GM12872 (cell line): ENCODE measurements around the gene PTPRD.

Experiments used
- TF ChIP-seq, protein P1 (sequence below): IDR thresholded peaks from 3 replicates; pipeline ENCODE4 v1.5.1; 2011; ENCODE audit warnings: low read depth, mild to moderate bottlenecking, low read length, moderate library complexity; ENCODE audit not compliant: insufficient read depth

The PTPRD gene

DNA sequence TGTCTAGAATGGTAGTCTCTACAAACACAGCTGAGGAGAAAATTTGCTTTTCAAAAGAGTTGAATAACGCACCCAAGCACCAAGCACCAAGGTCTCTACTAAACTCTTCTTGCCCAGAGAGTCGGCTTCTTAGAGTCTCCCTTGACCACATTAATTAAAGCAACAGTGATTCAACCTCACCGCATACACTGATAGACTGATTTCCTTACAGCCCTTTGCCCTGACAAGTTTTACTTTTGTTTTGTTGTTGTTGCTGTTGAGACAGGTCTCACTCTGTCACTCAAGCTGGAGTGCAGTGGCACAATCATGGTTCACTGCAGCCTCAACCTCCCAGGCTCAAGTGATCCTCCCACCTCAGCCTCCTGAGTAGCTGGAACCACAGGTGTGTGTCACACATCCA lies 1777.5 kb downstream of the PTPRD start:
- TF ChIP-seq, protein P1, sequence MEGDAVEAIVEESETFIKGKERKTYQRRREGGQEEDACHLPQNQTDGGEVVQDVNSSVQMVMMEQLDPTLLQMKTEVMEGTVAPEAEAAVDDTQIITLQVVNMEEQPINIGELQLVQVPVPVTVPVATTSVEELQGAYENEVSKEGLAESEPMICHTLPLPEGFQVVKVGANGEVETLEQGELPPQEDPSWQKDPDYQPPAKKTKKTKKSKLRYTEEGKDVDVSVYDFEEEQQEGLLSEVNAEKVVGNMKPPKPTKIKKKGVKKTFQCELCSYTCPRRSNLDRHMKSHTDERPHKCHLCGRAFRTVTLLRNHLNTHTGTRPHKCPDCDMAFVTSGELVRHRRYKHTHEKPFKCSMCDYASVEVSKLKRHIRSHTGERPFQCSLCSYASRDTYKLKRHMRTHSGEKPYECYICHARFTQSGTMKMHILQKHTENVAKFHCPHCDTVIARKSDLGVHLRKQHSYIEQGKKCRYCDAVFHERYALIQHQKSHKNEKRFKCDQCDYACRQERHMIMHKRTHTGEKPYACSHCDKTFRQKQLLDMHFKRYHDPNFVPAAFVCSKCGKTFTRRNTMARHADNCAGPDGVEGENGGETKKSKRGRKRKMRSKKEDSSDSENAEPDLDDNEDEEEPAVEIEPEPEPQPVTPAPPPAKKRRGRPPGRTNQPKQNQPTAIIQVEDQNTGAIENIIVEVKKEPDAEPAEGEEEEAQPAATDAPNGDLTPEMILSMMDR, result no peak

DNA sequence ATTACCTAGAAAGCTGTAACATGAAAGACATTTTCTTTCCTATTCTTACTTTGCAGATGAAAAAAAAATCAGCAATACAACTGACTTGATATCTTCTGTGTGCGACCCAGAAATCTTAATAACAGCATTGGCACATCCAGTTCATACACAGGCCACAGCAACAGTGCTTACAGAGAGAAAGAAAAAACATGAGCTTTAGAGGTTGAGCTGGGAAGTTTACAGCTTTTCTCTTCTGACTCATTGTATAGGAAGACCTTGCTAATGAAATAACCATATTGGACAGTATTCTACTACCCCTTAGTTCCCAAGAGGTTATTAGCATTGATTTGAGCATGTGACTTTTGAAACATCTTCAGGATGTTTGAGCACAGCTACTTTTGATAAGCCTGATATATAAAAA lies 1779.8 kb downstream of the PTPRD start:
- TF ChIP-seq, protein P1, result no peak

DNA sequence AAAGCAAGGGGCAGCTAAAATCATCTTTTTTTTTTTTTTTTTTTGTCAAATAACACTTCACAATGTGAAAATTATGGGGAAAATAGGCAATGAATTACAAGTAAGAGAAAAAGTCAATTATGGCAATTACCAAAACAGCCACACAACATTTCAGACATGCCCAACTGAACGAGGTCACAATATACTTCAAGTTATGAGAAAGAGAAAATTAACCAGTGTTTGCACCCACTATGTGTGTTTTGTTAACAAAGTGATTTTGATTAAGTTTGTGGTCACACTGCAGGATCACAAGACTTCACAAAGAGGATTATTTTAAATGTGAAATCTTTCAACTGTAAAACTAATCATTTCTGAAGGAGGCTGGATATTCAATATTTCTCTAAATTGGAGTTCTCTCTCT lies 1780.4 kb downstream of the PTPRD start:
- TF ChIP-seq, protein P1, result no peak

DNA sequence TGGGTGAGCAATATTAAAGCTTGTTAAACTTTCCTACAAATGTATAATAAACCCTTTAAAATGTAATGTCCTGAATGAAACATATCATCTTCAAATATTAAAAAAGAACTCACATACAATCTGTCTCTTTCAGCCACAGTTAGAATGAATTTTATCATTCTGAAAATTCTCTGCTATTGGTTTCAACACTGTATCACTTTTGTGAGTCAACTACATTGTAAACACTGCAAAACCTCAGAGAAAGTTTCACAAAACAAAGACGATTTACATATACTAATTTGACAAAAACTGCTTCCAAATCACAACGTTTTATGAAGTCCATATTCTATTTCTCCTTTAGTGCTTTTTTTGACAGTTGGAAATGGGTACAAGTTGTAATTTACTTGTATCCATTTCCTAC lies 1781.2 kb downstream of the PTPRD start:
- TF ChIP-seq, protein P1, result no peak

DNA sequence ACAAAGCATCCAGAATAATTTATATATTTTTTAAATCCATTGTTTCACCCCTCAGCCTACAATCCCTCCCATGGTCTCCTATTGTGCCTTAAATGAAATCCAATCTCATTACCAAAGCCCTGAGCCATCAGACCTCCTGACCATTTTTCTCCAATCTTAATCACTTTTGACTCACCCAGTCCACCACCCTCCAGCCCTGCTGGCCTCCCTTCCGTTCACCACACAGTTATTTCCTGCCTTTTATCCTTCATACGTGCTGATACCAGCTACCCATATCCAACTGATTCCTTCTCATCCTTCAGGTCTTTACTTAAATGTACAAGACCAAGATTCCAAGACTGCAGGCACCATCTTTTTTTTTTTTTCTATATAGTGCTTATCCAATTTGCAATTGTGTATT lies 1786.5 kb downstream of the PTPRD start:
- TF ChIP-seq, protein P1, result no peak

DNA sequence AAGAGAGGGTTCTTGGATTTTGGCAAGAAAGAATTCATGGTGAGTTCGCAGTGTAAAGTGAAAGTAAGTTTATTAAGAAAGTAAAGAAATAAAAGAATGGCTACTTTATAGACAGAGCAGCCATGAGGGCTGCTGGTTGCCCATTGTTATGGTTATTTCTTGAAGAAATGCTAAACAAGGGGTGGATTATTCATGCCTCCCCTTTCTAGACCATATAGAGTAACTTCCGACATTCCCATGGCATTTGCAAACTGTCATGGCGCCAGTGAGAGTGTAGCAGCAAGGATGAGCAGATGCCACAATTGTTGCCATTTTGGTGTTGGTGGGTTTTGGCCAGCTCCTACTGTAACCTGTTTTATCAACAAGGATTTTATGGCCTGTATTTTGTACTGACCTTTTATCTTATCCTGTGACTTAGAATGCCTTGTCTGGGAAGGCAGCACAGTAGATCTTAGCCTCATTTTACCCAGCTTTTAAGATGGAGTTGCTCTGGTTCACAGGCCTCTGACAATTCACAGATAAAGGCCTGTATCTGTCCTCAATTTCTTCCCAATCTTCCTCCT lies 1787.1 kb downstream of the PTPRD start:
- TF ChIP-seq, protein P1, result no peak

DNA sequence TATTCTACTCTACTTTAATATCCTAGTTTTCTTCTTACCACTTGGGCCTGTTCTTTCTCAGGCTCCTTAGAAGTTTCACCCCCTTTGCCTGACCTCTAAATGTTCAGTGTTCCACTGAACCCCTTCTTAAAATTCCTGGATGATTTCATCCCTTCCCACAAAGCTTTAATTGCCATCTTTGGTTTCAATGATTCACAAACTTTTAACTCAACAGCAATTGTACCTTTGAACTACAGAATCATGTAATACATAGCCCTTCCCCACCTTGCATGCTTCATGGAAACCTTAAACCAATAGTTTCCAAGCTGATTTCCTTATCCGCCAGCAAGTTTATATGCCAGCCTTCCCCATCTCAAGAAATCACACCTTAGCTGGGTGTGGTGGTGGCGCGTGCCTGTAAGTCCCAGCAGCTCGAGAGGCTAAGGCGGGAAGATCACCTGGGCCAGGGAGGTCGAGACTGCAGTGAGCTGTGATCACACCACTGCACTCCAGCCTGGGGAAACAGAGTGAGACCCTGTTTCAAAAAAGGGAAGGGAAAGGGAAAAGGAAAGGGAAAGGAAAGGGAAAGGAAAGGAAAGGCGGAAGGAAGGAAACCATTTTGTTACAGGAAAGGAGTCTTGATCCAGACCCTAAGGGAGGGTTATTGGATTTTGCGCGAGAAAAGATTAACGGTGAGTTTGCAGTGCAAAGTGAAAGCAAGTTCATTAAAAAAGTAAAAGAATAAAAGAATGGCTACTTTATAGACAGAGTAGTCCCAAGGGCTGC lies 1789.5 kb downstream of the PTPRD start:
- TF ChIP-seq, protein P1, result no peak
